ENCODE results near the gene CDKL2.
"Not testable (repeated sequence)": the region's sequence is repeated elsewhere in the genome, so short reads cannot be mapped to it uniquely, and the experiment has no call there.

Gene CDKL2

GRCh38 chr4:75552452-75552851, 77.9 kb downstream of the CDKL2 start:
- no peak for DNase-seq (ENCODE audit: low spot score)

- DNase-seq (ENCODE audit: low spot score) = no peak
These were observed 81.3 kb downstream of the CDKL2 start for GRCh38 chr4:75549019-75549418.

GRCh38 chr4:75547647-75548387, 82.5 kb downstream of the CDKL2 start:
- DNase-seq (ENCODE audit: low spot score) = no peak

DNA sequence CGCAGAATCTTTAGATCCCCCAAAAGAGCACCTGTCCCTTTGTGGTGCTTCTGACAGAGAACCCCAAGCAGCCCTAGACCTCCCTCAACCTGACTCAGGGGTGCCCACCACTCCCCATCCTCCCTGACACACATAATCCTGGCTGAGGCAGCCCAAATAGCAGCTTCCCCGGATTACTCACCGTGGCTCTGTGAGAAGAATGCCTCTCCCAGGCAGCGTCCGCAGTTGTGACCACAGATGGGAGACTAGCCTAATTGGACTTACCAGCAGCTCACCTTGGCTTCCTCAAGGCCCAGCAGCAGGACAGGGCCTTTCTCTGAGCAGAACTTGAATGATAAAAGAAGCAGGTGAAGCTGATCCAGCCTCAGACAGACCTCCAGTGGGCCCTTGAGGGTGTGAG, 84.8 kb downstream of the CDKL2 start:
- no peak for DNase-seq (ENCODE audit: low spot score)

DNA sequence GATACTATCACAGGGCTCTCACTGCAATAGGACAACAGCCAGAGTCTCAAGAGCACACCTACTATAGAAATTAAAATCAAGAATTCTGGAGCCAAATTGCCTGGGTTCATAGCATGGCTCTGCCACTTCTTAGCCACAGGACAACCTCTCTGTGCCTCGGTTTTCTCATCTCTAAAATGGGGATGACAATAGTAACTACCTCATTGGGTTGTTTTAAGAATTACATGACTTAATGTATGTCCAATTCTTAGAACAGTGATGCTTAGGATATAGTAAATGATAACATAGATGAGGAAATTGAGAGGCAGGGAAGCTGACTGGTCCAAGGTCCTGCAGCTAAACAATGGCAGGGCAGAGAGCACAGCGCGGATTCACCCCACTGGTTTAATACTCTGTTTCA, 85.5 kb downstream of the CDKL2 start:
- DNase-seq (ENCODE audit: low spot score) = no peak

- DNase-seq (ENCODE audit: low spot score) = not testable (repeated sequence)
These were observed 86.1 kb downstream of the CDKL2 start for GRCh38 chr4:75544220-75544619.

DNA sequence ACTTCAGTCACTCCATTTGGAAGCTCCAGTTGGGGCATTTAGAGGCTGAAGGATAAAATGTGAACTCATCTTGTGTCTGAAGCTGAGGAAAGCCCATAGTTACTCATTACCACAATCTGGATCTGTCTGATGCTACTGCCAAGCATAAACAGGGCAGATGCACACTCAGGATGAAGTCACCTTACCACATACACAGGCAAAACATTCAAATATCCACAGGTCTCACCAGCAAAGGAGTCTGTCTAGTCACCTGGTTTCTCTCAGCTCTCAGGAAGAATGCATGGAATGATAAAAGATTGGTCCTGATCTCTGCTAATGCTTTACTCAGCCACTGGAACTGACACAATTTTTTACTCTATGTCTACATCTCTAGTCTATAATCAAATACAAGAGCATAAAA, 87.5 kb downstream of the CDKL2 start:
- peak; percentile 15 for DNase-seq (ENCODE audit: low spot score)

- DNase-seq (ENCODE audit: low spot score) = not testable (repeated sequence)
These were observed 93.0 kb downstream of the CDKL2 start for GRCh38 chr4:75537308-75537707.

DNA sequence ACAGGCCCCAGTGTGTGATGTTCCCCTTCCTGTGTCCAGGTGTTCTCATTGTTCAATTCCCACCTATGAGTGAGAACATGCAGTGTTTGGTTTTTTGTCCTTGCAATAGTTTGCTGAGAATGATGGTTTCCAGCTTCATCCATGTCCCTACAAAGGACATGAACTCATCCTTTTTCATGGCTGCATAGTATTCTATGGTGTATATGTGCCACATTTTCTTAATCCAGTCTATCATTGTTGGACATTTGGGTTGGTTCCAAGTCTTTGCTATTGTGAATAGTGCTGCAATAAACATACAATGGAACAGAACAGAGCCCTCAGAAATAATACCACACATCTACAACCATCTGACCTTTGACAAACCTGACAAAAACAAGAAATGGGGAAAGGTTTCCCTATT, 96.4 kb downstream of the CDKL2 start:
- not testable (repeated sequence) for DNase-seq (ENCODE audit: low spot score)

- DNase-seq (ENCODE audit: low spot score) = not testable (repeated sequence)
These were observed 96.9 kb downstream of the CDKL2 start for GRCh38 chr4:75533339-75533887.

- not testable (repeated sequence) for DNase-seq (ENCODE audit: low spot score)
These were observed 98.7 kb downstream of the CDKL2 start for GRCh38 chr4:75531536-75532143.

GRCh38 chr4:75530556-75531322, 99.6 kb downstream of the CDKL2 start:
- no peak for DNase-seq (ENCODE audit: low spot score)
